Stomach smooth muscle (tissue), 2 donors: ENCODE results near the gene COL6A3.
A peak's percentile ranks its signal among the peaks of the same experiment; 100 is the strongest.

Experiments used
- H3K27ac ChIP-seq: one replicate; pipeline ENCODE4 v1.7.0; 2013; ENCODE audit warnings: mild to moderate bottlenecking, low read length, inconsistent platforms
- H3K27me3 ChIP-seq, 2 donors: one replicate each; pipeline ENCODE4 v1.7.0; 2013; ENCODE audit warnings: low read length in 2 of 2; ENCODE audit not compliant: insufficient read depth in 2 of 2, control insufficient read depth in 1 of 2
- H3K36me3 ChIP-seq, 2 donors: one replicate each; pipeline ENCODE4 v1.7.0; 2013; ENCODE audit warnings: low read length in 2 of 2; ENCODE audit not compliant: control insufficient read depth in 2 of 2, insufficient read depth in 2 of 2
- H3K4me1 ChIP-seq: one replicate; pipeline ENCODE4 v1.7.0; 2013; ENCODE audit warnings: low read length; ENCODE audit not compliant: control insufficient read depth, insufficient read depth
- H3K4me3 ChIP-seq, 2 donors: one replicate each; pipeline ENCODE4 v1.7.0; 2013; ENCODE audit warnings: low read length in 2 of 2
- H3K9ac ChIP-seq, 2 donors: one replicate each; pipeline ENCODE4 v1.7.0; 2013; ENCODE audit warnings: low read length in 2 of 2, mild to moderate bottlenecking in 1 of 2
- H3K9me3 ChIP-seq, 2 donors: one replicate each; pipeline ENCODE4 v1.7.0; 2013; ENCODE audit warnings: low read length in 2 of 2; ENCODE audit not compliant: control insufficient read depth in 2 of 2
- donor health status: healthy.
- donor health status: Pancreatic carcinoma.

The COL6A3 gene

DNA sequence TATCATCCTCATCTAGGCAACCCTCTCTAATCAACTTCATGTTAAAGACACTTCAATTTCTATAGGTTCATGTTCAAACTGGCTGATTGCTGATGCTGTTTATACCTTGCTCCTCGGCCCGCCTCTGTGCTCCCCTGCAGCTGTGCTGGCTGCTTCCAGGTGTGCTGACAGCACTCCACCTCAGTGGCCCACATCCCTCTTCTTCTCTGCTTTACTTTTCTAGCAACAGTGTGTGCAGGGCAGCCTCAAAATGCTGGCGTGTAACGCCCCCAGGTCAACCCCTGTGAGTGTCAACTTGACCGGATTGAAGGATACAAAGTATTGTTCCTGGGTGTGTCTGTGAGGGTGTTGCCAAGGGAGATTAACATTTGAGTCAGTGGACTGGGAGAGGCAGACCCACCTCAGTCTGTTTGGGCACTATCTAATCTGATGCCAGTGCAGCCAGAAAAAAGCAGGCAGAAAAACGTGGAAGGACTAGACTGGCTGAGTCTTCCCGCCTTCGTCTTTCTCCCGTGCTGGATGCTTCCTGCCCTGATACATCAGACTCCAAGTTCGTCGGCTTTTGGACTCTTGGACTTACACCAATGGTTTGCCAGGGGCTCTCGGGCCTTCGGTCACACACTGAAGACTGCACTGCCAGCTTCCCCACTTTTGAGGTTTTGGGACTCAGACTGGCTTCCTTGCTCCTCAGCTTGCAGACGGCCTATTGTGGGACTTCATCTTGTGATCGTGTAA is 94.7 kb downstream of the COL6A3 start:
- Histone ChIP-seq H3K9ac (peak overlapping the region; percentile 35 to 51), H3K27ac (peak overlapping the region; percentile 100), H3K4me3 (no peak overlapping the region), H3K27me3 (no peaks in the 10 kb centered on the region), H3K4me1 (peaks cover 93% of the 10 kb centered on the region), H3K36me3 (peaks cover 7 to 11% of the 10 kb centered on the region in 2 donors), H3K9me3 (no peaks in the 10 kb centered on the region)

DNA sequence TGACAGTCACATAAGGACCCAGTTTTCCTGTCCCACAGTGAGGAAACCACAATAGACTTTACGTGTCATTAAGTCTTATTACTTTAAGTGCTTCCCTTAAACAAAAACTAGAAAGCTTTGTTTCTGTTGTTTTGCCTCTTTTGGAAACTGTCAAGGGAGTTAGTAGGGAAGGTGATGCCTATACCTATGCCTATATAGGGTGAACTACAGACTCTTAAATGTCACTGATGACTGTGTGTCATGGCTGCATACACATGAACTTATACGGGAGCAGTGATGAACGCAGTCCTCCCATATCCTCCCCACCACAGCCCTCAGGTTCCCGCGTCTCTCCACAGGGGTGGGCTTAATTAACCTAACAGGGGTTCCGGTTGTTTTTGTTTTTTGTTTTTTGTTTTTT is 97.6 kb downstream of the COL6A3 start:
- Histone ChIP-seq H3K27ac (peak overlapping the region; percentile 100), H3K4me3 (peak overlapping the region; percentile 10 to 40), H3K9ac (peak overlapping the region; percentile 73 to 79), H3K27me3 (no peaks in the 10 kb centered on the region), H3K9me3 (no peaks in the 10 kb centered on the region), H3K36me3 (no peaks in the 10 kb centered on the region), H3K4me1 (peaks cover 79% of the 10 kb centered on the region)

DNA sequence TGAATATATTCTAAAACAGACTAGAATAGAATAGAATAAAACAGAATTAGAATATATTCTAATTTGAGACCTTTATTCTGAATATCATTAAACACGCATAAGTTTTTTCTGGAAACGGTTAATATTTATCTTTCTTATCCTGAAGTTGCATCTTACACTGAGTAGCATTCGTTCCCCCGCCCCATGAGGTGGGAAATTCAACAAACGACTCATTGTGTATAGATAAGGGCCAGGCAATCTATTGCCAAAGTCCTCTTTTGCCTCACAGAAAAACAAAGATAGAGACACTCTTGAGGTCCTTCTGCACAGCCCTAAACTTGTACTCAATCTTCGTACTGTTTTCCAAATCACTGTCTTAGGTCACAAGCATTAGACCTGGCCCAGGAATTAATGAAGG is 98.1 kb downstream of the COL6A3 start:
- no peaks in the 10 kb centered on the region for H3K27me3 ChIP-seq
- H3K9me3 ChIP-seq: no peaks in the 10 kb centered on the region
- H3K4me3 ChIP-seq: peak overlapping the region; percentile 11 to 40
- H3K9ac ChIP-seq: peak overlapping the region; percentile 73 to 79
- H3K36me3 ChIP-seq: no peaks in the 10 kb centered on the region
- H3K4me1 ChIP-seq: peaks cover 77% of the 10 kb centered on the region
- H3K27ac ChIP-seq: peak overlapping the region; percentile 100

DNA sequence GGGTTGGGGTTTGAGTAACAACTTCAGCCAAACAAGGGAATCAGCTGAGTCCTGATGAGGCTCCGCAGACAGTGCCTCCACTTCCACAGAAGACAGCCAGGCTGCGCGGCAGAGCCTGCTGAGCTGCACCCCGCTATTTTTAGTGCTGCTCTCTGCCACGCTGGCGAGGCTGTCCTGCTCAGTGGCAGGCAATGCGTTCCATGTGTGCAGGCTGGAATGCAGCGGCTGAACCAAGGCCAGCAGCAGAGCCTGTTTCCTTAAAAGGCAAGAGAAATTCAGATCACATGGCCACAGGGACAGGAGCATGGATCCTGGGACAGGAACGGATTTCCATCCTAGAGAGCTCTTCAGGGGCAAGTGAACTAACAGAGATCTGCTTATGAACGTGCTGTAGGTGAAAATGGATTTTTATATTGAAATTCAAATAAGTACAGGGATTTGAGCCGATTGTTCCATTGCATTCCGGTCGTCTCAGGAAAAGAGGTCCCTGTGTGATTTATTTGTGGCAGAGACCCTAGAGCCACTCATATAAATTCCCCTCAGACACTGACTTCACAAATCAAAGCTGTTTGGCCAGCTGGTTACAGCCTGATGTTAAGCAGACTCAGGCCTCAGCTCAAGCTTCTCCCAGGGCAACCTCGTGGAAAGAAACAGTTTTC is 98.7 kb downstream of the COL6A3 start:
- Histone ChIP-seq H3K4me3 (peak overlapping the region in 1 of 2 donors; percentile 40), H3K4me1 (peaks cover 77% of the 10 kb centered on the region), H3K9me3 (no peaks in the 10 kb centered on the region), H3K27ac (peak overlapping the region; percentile 100), H3K27me3 (no peaks in the 10 kb centered on the region), H3K36me3 (no peaks in the 10 kb centered on the region), H3K9ac (peak overlapping the region; percentile 79 to 83)

DNA sequence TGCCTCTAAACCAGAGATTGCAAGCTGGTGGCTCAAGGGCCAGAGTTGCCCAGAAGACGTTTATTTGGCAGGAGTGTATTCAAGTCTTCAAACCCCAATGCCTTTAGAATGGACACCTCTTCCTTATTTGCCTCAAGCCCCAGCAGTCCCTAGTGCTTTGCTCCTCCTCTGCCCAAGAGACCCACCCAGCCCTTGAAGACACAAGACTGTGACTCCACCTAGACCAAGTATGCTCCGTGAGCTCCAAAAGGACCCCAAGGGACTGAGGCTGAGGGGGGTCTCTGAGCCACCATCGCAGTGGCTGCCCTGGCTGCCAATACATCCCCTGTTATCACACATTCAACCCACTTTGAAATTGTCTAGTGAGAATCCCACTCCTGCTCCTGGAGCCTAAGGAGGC is 99.3 kb downstream of the COL6A3 start:
- H3K36me3 ChIP-seq: no peaks in the 10 kb centered on the region
- H3K27ac ChIP-seq: peak overlapping the region; percentile 100
- H3K27me3 ChIP-seq: no peaks in the 10 kb centered on the region
- peaks cover 75% of the 10 kb centered on the region for H3K4me1 ChIP-seq
- peak overlapping the region; percentile 20 to 47 for H3K4me3 ChIP-seq
- peak overlapping the region; percentile 79 to 83 for H3K9ac ChIP-seq
- H3K9me3 ChIP-seq: no peaks in the 10 kb centered on the region

DNA sequence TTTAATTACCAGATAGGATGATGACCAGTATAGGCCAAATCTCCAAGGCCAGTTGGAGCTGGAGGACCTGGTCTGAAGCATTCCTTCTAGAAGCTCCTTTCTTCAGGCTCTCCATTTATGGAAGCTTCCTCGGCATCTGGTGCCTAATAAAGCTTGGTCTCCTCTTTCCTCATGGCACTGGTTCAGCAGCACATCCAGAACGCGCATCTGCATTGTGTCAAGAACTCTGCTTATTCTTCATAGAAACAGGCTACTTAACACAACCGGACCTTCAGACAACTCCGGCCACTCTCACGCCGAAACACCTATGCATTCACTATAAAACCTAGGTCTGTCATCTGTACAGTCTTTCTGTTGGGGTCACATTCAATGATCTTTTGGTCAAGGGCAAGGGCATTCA is 99.8 kb downstream of the COL6A3 start:
- no peaks in the 10 kb centered on the region for H3K36me3 ChIP-seq
- H3K9ac ChIP-seq: peak overlapping the region; percentile 79 to 83
- peaks cover 71% of the 10 kb centered on the region for H3K4me1 ChIP-seq
- H3K4me3 ChIP-seq: peak overlapping the region; percentile 20 to 47
- H3K27ac ChIP-seq: peak overlapping the region; percentile 100
- no peaks in the 10 kb centered on the region for H3K9me3 ChIP-seq
- no peaks in the 10 kb centered on the region for H3K27me3 ChIP-seq

DNA sequence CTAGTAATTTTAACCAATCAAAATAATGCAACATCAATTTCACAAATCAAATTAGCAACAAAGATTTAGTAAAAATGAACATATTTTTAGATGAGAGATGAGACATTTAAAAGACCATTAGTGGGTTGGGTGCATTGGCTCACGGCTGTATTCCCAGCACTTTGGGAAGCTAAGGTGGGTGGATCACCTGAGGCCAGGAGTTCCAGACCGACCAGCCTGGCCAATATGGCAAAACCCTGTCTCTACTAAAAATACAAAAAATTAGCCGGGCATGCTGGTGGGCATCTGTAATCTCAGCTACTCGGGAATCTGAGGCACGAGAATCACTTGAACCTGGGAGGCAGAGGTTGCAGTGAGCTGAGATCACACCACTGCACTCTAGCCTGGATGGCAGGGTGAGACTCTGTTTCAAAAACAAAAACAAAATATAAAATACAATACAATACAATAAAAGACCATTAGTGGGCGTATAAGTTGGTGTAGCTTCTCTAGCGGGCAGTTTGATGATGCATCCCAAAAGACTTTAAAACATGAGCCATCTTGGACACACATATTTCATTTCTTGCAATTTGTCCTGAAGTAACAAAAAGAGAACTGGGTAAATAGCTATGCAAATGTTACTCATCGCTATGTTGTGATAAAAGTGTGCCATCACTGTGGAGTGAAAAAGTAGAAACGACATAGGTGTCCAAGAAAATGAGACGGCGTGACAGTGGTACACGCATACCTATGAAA is 101.8 kb downstream of the COL6A3 start:
- Histone ChIP-seq H3K4me3 (no peak overlapping the region), H3K9me3 (no peaks in the 10 kb centered on the region), H3K27ac (peak overlapping the region; percentile 100), H3K4me1 (peaks cover 59% of the 10 kb centered on the region), H3K27me3 (no peaks in the 10 kb centered on the region), H3K36me3 (no peaks in the 10 kb centered on the region), H3K9ac (no peak overlapping the region)

DNA sequence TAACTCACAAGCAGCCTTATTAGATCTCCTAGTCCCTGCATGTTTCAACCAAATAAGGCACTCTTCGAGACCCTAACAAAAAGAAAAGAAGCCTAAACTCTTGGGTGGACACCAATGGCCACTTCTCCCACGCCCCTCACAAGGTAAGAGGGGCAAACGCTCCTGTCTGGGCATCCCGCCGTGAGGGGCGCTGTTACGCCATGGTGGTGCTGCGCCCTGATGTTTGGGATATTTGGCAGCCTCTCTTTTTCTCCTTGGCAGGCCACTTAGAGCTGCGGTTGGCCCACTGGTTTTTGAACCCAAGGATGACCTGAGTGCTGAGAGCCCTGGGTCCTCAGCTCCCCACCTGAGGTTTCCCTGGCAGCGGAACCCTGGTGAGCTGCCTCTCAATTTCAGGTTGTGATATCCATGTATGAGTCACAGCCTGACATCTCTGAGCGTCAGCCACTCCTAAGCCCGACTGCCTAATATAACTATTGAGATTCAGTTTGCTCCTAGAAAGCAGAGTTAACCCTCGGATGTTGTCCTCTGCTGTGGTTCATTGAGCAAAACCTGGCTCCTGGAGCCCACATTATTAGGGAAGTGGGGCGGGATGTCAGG is 103.3 kb downstream of the COL6A3 start:
- Histone ChIP-seq H3K4me3 (peak overlapping the region in 1 of 2 donors; percentile 44), H3K4me1 (peaks cover 49% of the 10 kb centered on the region), H3K9me3 (no peaks in the 10 kb centered on the region), H3K27ac (peak overlapping the region; percentile 96), H3K36me3 (no peaks in the 10 kb centered on the region), H3K27me3 (no peaks in the 10 kb centered on the region), H3K9ac (peak overlapping the region; percentile 2 to 42)

DNA sequence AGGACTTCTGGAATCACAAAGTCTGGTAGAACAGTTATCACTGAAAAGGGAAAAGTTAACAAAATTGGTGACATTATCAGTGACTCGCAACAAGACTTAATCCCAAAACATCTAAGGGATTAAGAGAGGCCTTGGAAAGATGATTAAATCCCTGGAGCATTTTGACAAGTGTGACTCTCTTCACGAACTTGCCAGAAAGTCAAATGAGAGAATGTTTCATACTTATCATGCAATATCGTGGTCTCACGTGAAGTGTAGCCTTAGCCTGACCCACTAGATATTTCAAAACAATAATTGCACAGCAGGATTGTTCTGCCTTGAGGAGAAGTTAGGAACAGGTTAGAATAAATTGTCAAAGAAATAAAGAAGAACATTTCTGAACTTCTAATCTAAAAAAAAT is 104.5 kb downstream of the COL6A3 start:
- Histone ChIP-seq H3K9me3 (no peaks in the 10 kb centered on the region), H3K4me1 (peaks cover 37% of the 10 kb centered on the region), H3K27ac (peak overlapping the region; percentile 69), H3K27me3 (no peaks in the 10 kb centered on the region), H3K36me3 (no peaks in the 10 kb centered on the region), H3K9ac (peak overlapping the region in 1 of 2 donors; percentile 11), H3K4me3 (peak overlapping the region in 1 of 2 donors; percentile 5)

DNA sequence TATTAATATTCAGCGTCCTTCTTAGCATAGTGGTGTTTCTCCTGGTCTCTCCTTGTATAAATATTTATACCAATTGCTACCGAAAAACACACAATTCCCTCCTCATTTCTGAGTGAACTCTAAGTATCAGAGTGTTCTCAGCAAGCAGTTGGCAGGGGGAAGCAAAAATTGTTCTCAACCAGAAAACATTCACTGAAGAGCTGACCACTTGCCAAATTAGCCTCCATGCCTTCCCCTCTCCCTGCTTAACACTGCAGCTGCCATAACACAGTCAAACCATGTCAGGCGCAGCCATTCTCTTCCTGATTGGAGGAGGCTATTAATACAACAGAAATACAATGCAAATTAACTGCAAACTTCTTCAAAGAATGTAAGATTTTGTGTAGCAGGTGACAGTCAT is 105.0 kb downstream of the COL6A3 start:
- peaks cover 33% of the 10 kb centered on the region for H3K4me1 ChIP-seq
- H3K27ac ChIP-seq: peak overlapping the region; percentile 69
- peak overlapping the region in 1 of 2 donors; percentile 5 for H3K4me3 ChIP-seq
- peak overlapping the region in 1 of 2 donors; percentile 11 for H3K9ac ChIP-seq
- no peaks in the 10 kb centered on the region for H3K27me3 ChIP-seq
- no peaks in the 10 kb centered on the region for H3K9me3 ChIP-seq
- no peaks in the 10 kb centered on the region for H3K36me3 ChIP-seq
